H1 (cell line): ENCODE data around the gene PDE4B. TPM values are rescaled to one million over a fixed set of nuclear protein-coding genes. Genes with fewer than 3 reads are reported as not detected.

Experiments used
- CTCF ChIA-PET: fragments of 300-600 bp; sonication (Branson Sonifier 250); formaldehyde crosslinking; loops from one replicate; lab custom pipeline; 2021; ENCODE audit not compliant: partially characterized antibody; lab: Charles Lee
- POLR2A ChIA-PET: fragments of 300-600 bp; sonication (Branson Sonifier 250); formaldehyde crosslinking; loops from one replicate; lab custom pipeline; 2021; ENCODE audit warnings: inconsistent platforms; ENCODE audit not compliant: partially characterized antibody; lab: Charles Lee
- DNase-seq, 2 experiments: peaks; one replicate each; pipeline versions ENCODE4 v3.0.0 to v3.0.0-alpha.2; 2010 to 2022; ENCODE audit warnings: low spot score in 2 of 2, low read depth in 1 of 2, mixed read lengths in 1 of 2
- FAIRE-seq: peaks from 2 replicates; lab custom pipeline; 2011; peaks lifted over from hg19 to GRCh38; lab: Jason Lieb, UNC
- H2AFZ ChIP-seq: 2 replicates; pipeline ENCODE4 v1.8.1; 2012; ENCODE audit warnings: low read length, inconsistent platforms
- H2AK5ac ChIP-seq: 2 replicates; pipeline ENCODE4 v1.6.1; 2013; ENCODE audit warnings: low read depth, low read length
- H2BK120ac ChIP-seq: replicated peaks from 2 replicates; pipeline ENCODE3; 2013; ENCODE audit warnings: low read depth, low read length, inconsistent platforms
- H2BK12ac ChIP-seq: 2 replicates; pipeline ENCODE4 v1.6.1; 2013; ENCODE audit warnings: low read depth, low read length
- H2BK15ac ChIP-seq: 2 replicates; pipeline ENCODE4 v1.6.1; 2013; ENCODE audit warnings: low read length
- H2BK20ac ChIP-seq: 2 replicates; pipeline ENCODE4 v1.6.1; 2013; ENCODE audit warnings: low read length
- H2BK5ac ChIP-seq: 2 replicates; pipeline ENCODE4 v1.6.1; 2013; ENCODE audit warnings: low read depth, low read length
- H3K14ac ChIP-seq: 2 replicates; pipeline ENCODE4 v1.6.1; 2013; ENCODE audit warnings: inconsistent platforms; ENCODE audit not compliant: insufficient read length
- H3K18ac ChIP-seq: 2 replicates; pipeline ENCODE4 v1.6.1; 2013; ENCODE audit warnings: low read length; ENCODE audit errors: extremely low read depth
- H3K23ac ChIP-seq: 2 replicates; pipeline ENCODE4 v1.6.1; 2013; ENCODE audit warnings: inconsistent platforms; ENCODE audit not compliant: insufficient read length
- H3K23me2 ChIP-seq: 2 replicates; pipeline ENCODE4 v1.6.1; 2013; ENCODE audit warnings: low read depth, low read length
- H3K27ac ChIP-seq: 2 replicates; pipeline ENCODE4 v1.6.1; 2011; ENCODE audit warnings: low read depth, low read length, inconsistent platforms
- H3K27me3 ChIP-seq, 4 experiments: replicated peaks in 1 of 4; 1 replicate in 1 of 4; 2 replicates in 3 of 4; pipeline versions ENCODE4 v1.6.1 to v1.8.1; 2011 to 2013; ENCODE audit warnings: low read length in 3 of 4, mild to moderate bottlenecking in 3 of 4, inconsistent platforms in 2 of 4, mixed read lengths in 2 of 4, moderate library complexity in 1 of 4; ENCODE audit not compliant: control insufficient read depth in 3 of 4, insufficient read depth in 3 of 4; ENCODE audit errors: extremely low read depth in 1 of 4
- H3K36me3 ChIP-seq, 4 experiments: 2 replicates each; pipeline versions ENCODE4 v1.6.1 to v1.8.1; 2011 to 2013; ENCODE audit warnings: mild to moderate bottlenecking in 4 of 4, low read length in 3 of 4, moderate library complexity in 2 of 4, control low read depth in 1 of 4, inconsistent platforms in 1 of 4; ENCODE audit not compliant: insufficient read depth in 4 of 4, control insufficient read depth in 2 of 4
- H3K4ac ChIP-seq: replicated peaks from 2 replicates; pipeline ENCODE3; 2013; ENCODE audit warnings: low read length, low read depth, mixed read lengths, inconsistent platforms; ENCODE audit not compliant: insufficient read length
- H3K4me1 ChIP-seq, 4 experiments: replicated peaks in 1 of 4; 1 replicate in 1 of 4; 2 replicates in 3 of 4; pipeline versions ENCODE4 v1.6.1 to v1.8.1; 2011 to 2013; ENCODE audit warnings: low read length in 3 of 4, inconsistent platforms in 2 of 4, mixed read lengths in 1 of 4; ENCODE audit not compliant: insufficient read depth in 4 of 4, control insufficient read depth in 3 of 4
- H3K4me2 ChIP-seq, 2 experiments: 2 replicates each; pipeline versions ENCODE4 v1.6.1 to v1.8.1; 2011 to 2013; ENCODE audit warnings: low read depth in 2 of 2, low read length in 2 of 2, control low read depth in 1 of 2, inconsistent platforms in 1 of 2, mild to moderate bottlenecking in 1 of 2; ENCODE audit not compliant: insufficient read depth in 1 of 2
- H3K4me3 ChIP-seq, 4 experiments: fragments of 200-600, 300-600 bp in 1 of 4; sonication (generic), shearing (Covaris generic), sonication (Bioruptor Twin) in 1 of 4; 2 replicates each; pipeline versions ENCODE4 v1.5.1 to v1.8.1; 2011 to 2016; ENCODE audit warnings: low read length in 4 of 4, low read depth in 3 of 4, control low read depth in 2 of 4, inconsistent platforms in 2 of 4, mild to moderate bottlenecking in 2 of 4, mixed read lengths in 1 of 4, moderate library complexity in 1 of 4; ENCODE audit not compliant: insufficient read depth in 2 of 4; ENCODE audit errors: extremely low read depth in 1 of 4
- H3K56ac ChIP-seq: replicated peaks from 2 replicates; pipeline ENCODE3; 2013; ENCODE audit warnings: low read depth, mild to moderate bottlenecking, mixed read lengths, low read length, inconsistent platforms; ENCODE audit not compliant: insufficient read length
- H3K79me1 ChIP-seq: 2 replicates; pipeline ENCODE4 v1.6.1; 2013; ENCODE audit warnings: low read depth, low read length, control low read depth
- H3K79me2 ChIP-seq, 2 experiments: 2 replicates each; pipeline versions ENCODE4 v1.6.1 to v1.8.1; 2012 to 2013; ENCODE audit warnings: low read length in 2 of 2, mild to moderate bottlenecking in 2 of 2, inconsistent platforms in 1 of 2; ENCODE audit not compliant: insufficient read depth in 2 of 2, control insufficient read depth in 1 of 2
- H3K9ac ChIP-seq, 4 experiments: replicated peaks in 1 of 4; 1 replicate in 1 of 4; 2 replicates in 3 of 4; pipeline versions ENCODE4 v1.6.1 to v1.8.1; 2011 to 2013; ENCODE audit warnings: low read depth in 3 of 4, low read length in 3 of 4, control low read depth in 2 of 4, mild to moderate bottlenecking in 2 of 4, moderate library complexity in 2 of 4, inconsistent platforms in 1 of 4; ENCODE audit errors: extremely low read depth in 1 of 4
- H3K9me3 ChIP-seq, 2 experiments: 2 replicates each; pipeline versions ENCODE4 v1.6.1 to v1.8.1; 2012 to 2013; ENCODE audit warnings: mild to moderate bottlenecking in 2 of 2, moderate library complexity in 2 of 2, control low read depth in 1 of 2, inconsistent platforms in 1 of 2, low read depth in 1 of 2, low read length in 1 of 2, mixed read lengths in 1 of 2; ENCODE audit not compliant: insufficient read depth in 2 of 2
- H4K20me1 ChIP-seq, 2 experiments: replicated peaks in 1 of 2; 2 replicates each; pipeline versions ENCODE3 to v1.8.1; 2011 to 2013; ENCODE audit warnings: inconsistent platforms in 2 of 2, low read length in 2 of 2, mild to moderate bottlenecking in 1 of 2; ENCODE audit not compliant: insufficient read depth in 2 of 2, control insufficient read depth in 1 of 2
- H4K5ac ChIP-seq: 2 replicates; pipeline ENCODE4 v1.6.1; 2013; ENCODE audit warnings: low read length, low read depth, mixed read lengths, inconsistent platforms; ENCODE audit not compliant: insufficient read length
- H4K8ac ChIP-seq: 2 replicates; pipeline ENCODE4 v1.8.0; 2013; ENCODE audit warnings: mild to moderate bottlenecking, moderate library complexity, low read length, inconsistent platforms; ENCODE audit not compliant: insufficient read depth; ENCODE audit errors: extremely low read depth
- H4K91ac ChIP-seq: replicated peaks from 2 replicates; pipeline ENCODE3; 2013; ENCODE audit warnings: low read length, mixed read lengths, inconsistent platforms; ENCODE audit not compliant: insufficient read length
- CHD1 ChIP-seq: IDR thresholded peaks from 2 replicates; pipeline ENCODE4 v1.6.1; 2012; ENCODE audit warnings: low read depth, low read length, improper control_type of control experiment
- WGBS, 2 experiments: shearing (Covaris generic) in 1 of 2; methylation state at CpG; one replicate each; pipeline versions ENCODE4 v1.1.6 to v1.1.7; 2013 to 2015; ENCODE audit warnings: low lambda C conversion rate in 2 of 2, mixed read lengths in 2 of 2, inconsistent platforms in 1 of 2, low coverage in 1 of 2, missing lambda C conversion rate in 1 of 2; ENCODE audit not compliant: insufficient replicate concordance in 2 of 2, insufficient coverage in 1 of 2, insufficient read length in 1 of 2; ENCODE audit errors: extremely low coverage in 1 of 2, missing lambda C conversion rate in 1 of 2; 5-methylcytosine and 5-hydroxymethylcytosine counted together
- polyA plus RNA-seq, 7 experiments: library from polyadenylated mRNA; depleted of rRNA in 3 of 7; stranded (reverse) in 5 of 7; unstranded in 2 of 7; fragments of >200 nt in 5 of 7; fragments of 200-250 nt in 2 of 7; gene quantifications; 1 replicate in 5 of 7; 2 replicates in 1 of 7; 4 replicates in 1 of 7; pipeline versions ENCODE4 v1.2.1 to v1.2.3, GENCODE V29; 2011 to 2013; ENCODE audit warnings: missing spikeins in 2 of 7, mixed read lengths in 2 of 7
- total RNA-seq: library from RNA; stranded (reverse); fragmentation: NEBNext Ultra II Directional; extraction: Animal tissue kit (Norgen Biotek cat#: 25700); gene quantifications from 2 replicates; pipeline ENCODE4 v1.2.1, GENCODE V29; 2021

The PDE4B gene
- total and polyA plus RNA-seq, 2 of the 8 experiments (the other 6 are each of a cell fraction or from before 2014, with no cell fraction given) = 5.0 to 15.1 TPM

DNA sequence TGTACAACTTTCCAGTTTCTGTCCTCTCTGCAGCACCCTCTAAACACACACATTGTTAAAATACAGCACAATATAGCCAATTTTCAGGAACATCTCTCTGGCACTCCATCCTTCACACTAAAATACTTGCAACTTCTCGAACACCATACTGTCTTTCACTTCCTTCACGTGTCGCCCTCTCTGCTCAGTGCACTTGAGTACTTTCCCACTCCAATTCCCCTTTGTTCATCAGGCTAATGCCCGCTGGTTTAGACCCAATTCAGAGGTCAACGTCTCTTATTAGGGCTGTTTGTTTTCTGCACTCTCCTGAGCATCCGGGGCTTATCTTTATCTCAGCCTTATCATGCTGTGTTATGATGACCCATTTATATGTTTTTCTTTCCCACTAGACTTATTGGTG lies 503.1 kb downstream of the PDE4B start:
- Histone ChIP-seq H3K27me3 (peaks cover 0 to 2% (median 0%) of the 10 kb centered on the region in 4 experiments; a peak in 1 of 7 replicates), H2BK120ac (no peak overlapping the region), H2AK5ac (no peak overlapping the region), H3K9ac (no peak overlapping the region), H2BK20ac (no peak overlapping the region), H3K18ac (no peak overlapping the region), H4K5ac (no peak overlapping the region), H3K23ac (no peak overlapping the region), H2BK12ac (no peak overlapping the region), H2BK5ac (no peak overlapping the region), H3K36me3 (no peaks in the 10 kb centered on the region), H3K4me3 (no peak overlapping the region), H3K27ac (no peak overlapping the region), H3K79me2 (no peaks in the 10 kb centered on the region), H3K23me2 (no peaks in the 10 kb centered on the region), H3K4me1 (no peaks in the 10 kb centered on the region), H4K20me1 (no peaks in the 10 kb centered on the region), H3K4me2 (no peak overlapping the region), H3K9me3 (no peaks in the 10 kb centered on the region), H4K91ac (no peak overlapping the region), H3K4ac (no peak overlapping the region), H4K8ac (no peak overlapping the region), H3K14ac (no peak overlapping the region), H3K56ac (no peak overlapping the region), H3K79me1 (no peaks in the 10 kb centered on the region), H2AFZ (no peak overlapping the region), H2BK15ac (no peak overlapping the region)
- FAIRE-seq (no peak), DNase-seq (no peak)
- POLR2A ChIA-PET = no interaction called here
- CTCF ChIA-PET = interaction anchor here (0.6 kb wide), 1 partner anchor 19 kb away, joined by 3 read pairs; no protein-coding TSS in a partner anchor
- WGBS, 2 experiments = 88% methylated on average over 6 of the region's 6 CpGs; no CpG with 5 or more reads in 1 of the 2 experiments
- TF ChIP-seq CHD1 = no peak
